ENCODE measurements around the gene BEGAIN. TPM values are rescaled to one million over a fixed set of nuclear protein-coding genes. Genes with fewer than 3 reads are reported as not detected.

The BEGAIN gene
- total RNA-seq, 2 donors from 2014 or later, result 0.74 to 0.99 TPM

- no peak overlapping the region for H3K9ac ChIP-seq (ENCODE audit: low read depth in 2 of 2, low read length in 2 of 2)
- H3K9me3 ChIP-seq, result no peaks in the 10 kb centered on the region
- no peak for DNase-seq
- H3K4me3 ChIP-seq, result no peak overlapping the region
- no peaks in the 10 kb centered on the region for H3K36me3 ChIP-seq
- TF ChIP-seq CTCF (IDR thresholded peaks at IDR 0.05), result no peak
- no peak overlapping the region for H3K27ac ChIP-seq
- no peaks in the 10 kb centered on the region for H3K4me1 ChIP-seq
- H3K27me3 ChIP-seq, result no peaks in the 10 kb centered on the region
- intact Hi-C loops (cut with DNase I), result no loop called here
Observed at GRCh38 chr14:100605706-100606686, 18.8 kb upstream of the BEGAIN start.

GRCh38 chr14:100605230-100605629, 18.0 kb upstream of the BEGAIN start:
- DNase-seq, result no peak
- Histone ChIP-seq H3K4me1 (no peaks in the 10 kb centered on the region), H3K9ac (ENCODE audit: low read depth in 2 of 2, low read length in 2 of 2) (no peak overlapping the region), H3K9me3 (no peaks in the 10 kb centered on the region), H3K27ac (no peak overlapping the region), H3K27me3 (no peaks in the 10 kb centered on the region), H3K36me3 (no peaks in the 10 kb centered on the region), H3K4me3 (no peak overlapping the region)
- TF ChIP-seq CTCF (IDR thresholded peaks at IDR 0.05), result no peak
- intact Hi-C loops (cut with DNase I), result no loop called here

- no peaks in the 10 kb centered on the region for H3K9me3 ChIP-seq
- H3K9ac ChIP-seq (ENCODE audit: low read depth in 2 of 2, low read length in 2 of 2), result no peak overlapping the region
- intact Hi-C loops (cut with DNase I), result no loop called here
- no peaks in the 10 kb centered on the region for H3K4me1 ChIP-seq
- no peak overlapping the region for H3K4me3 ChIP-seq
- no peak overlapping the region for H3K27ac ChIP-seq
- no peaks in the 10 kb centered on the region for H3K27me3 ChIP-seq
- no peak for DNase-seq
- H3K36me3 ChIP-seq, result no peaks in the 10 kb centered on the region
- TF ChIP-seq CTCF (IDR thresholded peaks at IDR 0.05), result no peak
Observed at GRCh38 chr14:100604709-100605108, 17.5 kb upstream of the BEGAIN start.

GRCh38 chr14:100604121-100604501, 16.9 kb upstream of the BEGAIN start:
- Histone ChIP-seq H3K36me3 (no peaks in the 10 kb centered on the region), H3K4me1 (no peaks in the 10 kb centered on the region), H3K9ac (ENCODE audit: low read depth in 2 of 2, low read length in 2 of 2) (no peak overlapping the region), H3K4me3 (no peak overlapping the region), H3K27ac (no peak overlapping the region), H3K9me3 (no peaks in the 10 kb centered on the region), H3K27me3 (no peaks in the 10 kb centered on the region)
- intact Hi-C loops (cut with DNase I), result no loop called here
- no peak for DNase-seq
- TF ChIP-seq CTCF (IDR thresholded peaks at IDR 0.05), result no peak

- intact Hi-C loops (cut with DNase I), result no loop called here
- no peak overlapping the region for H3K9ac ChIP-seq (ENCODE audit: low read depth in 2 of 2, low read length in 2 of 2)
Observed at GRCh38 chr14:100603341-100604120, 16.3 kb upstream of the BEGAIN start.

More at GRCh38 chr14:100603341-100604120, 16.3 kb upstream of the BEGAIN start:
- no peak for DNase-seq
- H3K27me3 ChIP-seq, result no peaks in the 10 kb centered on the region
- no peaks in the 10 kb centered on the region for H3K36me3 ChIP-seq
- H3K27ac ChIP-seq, result no peak overlapping the region
- H3K4me1 ChIP-seq, result no peaks in the 10 kb centered on the region
- H3K4me3 ChIP-seq, result no peak overlapping the region
- no peaks in the 10 kb centered on the region for H3K9me3 ChIP-seq
- TF ChIP-seq CTCF (IDR thresholded peaks at IDR 0.05), result no peak
